SJSA1 (cell line): ENCODE results near the gene CCSER1. TPM values are rescaled to one million over a fixed set of nuclear protein-coding genes. Genes with fewer than 3 reads are reported as not detected.
"Not testable (repeated sequence)": the region's sequence is repeated elsewhere in the genome, so short reads cannot be mapped to it uniquely, and the experiment has no call there.

ENCODE experiments used
- DNase-seq, 2 experiments: peaks; one replicate each; pipeline ENCODE4 v3.0.0-alpha.2; 2015 to 2020; ENCODE audit warnings: low spot score in 2 of 2, low read depth in 1 of 2
- H3K27ac ChIP-seq: fragments of 250-450 bp; sonication (Bioruptor Pico); 2 replicates; pipeline ENCODE4 v1.5.1; 2020; ENCODE audit warnings: mild to moderate bottlenecking, moderate library complexity
- H3K27me3 ChIP-seq: fragments of 250-450 bp; sonication (Bioruptor Pico); replicated peaks from 2 replicates; pipeline ENCODE4 v1.5.1; 2020; ENCODE audit warnings: mild to moderate bottlenecking, moderate library complexity
- H3K36me3 ChIP-seq: fragments of 250-450 bp; sonication (Bioruptor Pico); 2 replicates; pipeline ENCODE4 v1.5.1; 2020; ENCODE audit warnings: mild to moderate bottlenecking
- H3K4me1 ChIP-seq: fragments of 250-450 bp; sonication (Bioruptor Pico); replicated peaks from 2 replicates; pipeline ENCODE4 v1.6.1; 2021; ENCODE audit warnings: mild to moderate bottlenecking
- H3K4me3 ChIP-seq: fragments of 250-450 bp; sonication (Bioruptor Pico); 2 replicates; pipeline ENCODE4 v1.5.1; 2020; ENCODE audit warnings: mild to moderate bottlenecking
- H3K9me3 ChIP-seq: fragments of 250-450 bp; sonication (Bioruptor Pico); replicated peaks from 2 replicates; pipeline ENCODE4 v1.5.1; 2020; ENCODE audit warnings: mild to moderate bottlenecking
- total RNA-seq: library from RNA; depleted of rRNA; stranded (reverse); fragments of >200 nt; shearing (Covaris generic); gene quantifications from 2 replicates; pipeline ENCODE4 v1.2.3, GENCODE V29; 2014

The CCSER1 gene
- total RNA-seq, 1 experiment from 2014 or later: not detected

- no peak overlapping the region for H3K27ac ChIP-seq
- no peaks in the 10 kb centered on the region for H3K36me3 ChIP-seq
- H3K4me3 ChIP-seq: no peak overlapping the region
- DNase-seq: no peak
- no peaks in the 10 kb centered on the region for H3K27me3 ChIP-seq
- H3K4me1 ChIP-seq: no peaks in the 10 kb centered on the region
- no peaks in the 10 kb centered on the region for H3K9me3 ChIP-seq
Measured at GRCh38 chr4:91288702-91289311, 1161.6 kb downstream of the CCSER1 start.

- H3K4me3 ChIP-seq: no peak overlapping the region
- no peaks in the 10 kb centered on the region for H3K36me3 ChIP-seq
- H3K27ac ChIP-seq: no peak overlapping the region
- no peaks in the 10 kb centered on the region for H3K27me3 ChIP-seq
- no peaks in the 10 kb centered on the region for H3K4me1 ChIP-seq
- DNase-seq: no peak
- H3K9me3 ChIP-seq: no peaks in the 10 kb centered on the region; the same call in 1 of the 2 replicates
Measured at GRCh38 chr4:91298156-91298700, 1171.0 kb downstream of the CCSER1 start.

GRCh38 chr4:91298824-91299223, 1171.6 kb downstream of the CCSER1 start:
- H3K27ac ChIP-seq: no peak overlapping the region
- H3K36me3 ChIP-seq: no peaks in the 10 kb centered on the region
- no peak overlapping the region for H3K4me3 ChIP-seq
- DNase-seq: no peak
- no peaks in the 10 kb centered on the region; the same call in 1 of the 2 replicates for H3K9me3 ChIP-seq
- H3K27me3 ChIP-seq: no peaks in the 10 kb centered on the region
- no peaks in the 10 kb centered on the region for H3K4me1 ChIP-seq

- H3K9me3 ChIP-seq: no peaks in the 10 kb centered on the region
- no peak overlapping the region for H3K27ac ChIP-seq
- H3K36me3 ChIP-seq: no peaks in the 10 kb centered on the region
- DNase-seq: no peak
- H3K27me3 ChIP-seq: no peaks in the 10 kb centered on the region
- no peaks in the 10 kb centered on the region for H3K4me1 ChIP-seq
- no peak overlapping the region for H3K4me3 ChIP-seq
Measured at GRCh38 chr4:91302120-91302519, 1174.9 kb downstream of the CCSER1 start.

- Histone ChIP-seq H3K27ac (no peak overlapping the region), H3K36me3 (no peaks in the 10 kb centered on the region), H3K4me3 (no peak overlapping the region), H3K4me1 (no peaks in the 10 kb centered on the region), H3K9me3 (no peaks in the 10 kb centered on the region), H3K27me3 (no peaks in the 10 kb centered on the region; the same call in 1 of the 2 replicates)
- no peak for DNase-seq
Measured at GRCh38 chr4:91304292-91304691, 1177.1 kb downstream of the CCSER1 start.

GRCh38 chr4:91317434-91317833, 1190.2 kb downstream of the CCSER1 start:
- no peaks in the 10 kb centered on the region for H3K4me1 ChIP-seq
- DNase-seq: no peak
- H3K27me3 ChIP-seq: no peaks in the 10 kb centered on the region
- H3K36me3 ChIP-seq: no peaks in the 10 kb centered on the region
- peaks cover 10% of the 10 kb centered on the region; the same call in 1 of the 2 replicates for H3K9me3 ChIP-seq
- H3K4me3 ChIP-seq: no peak overlapping the region
- no peak overlapping the region for H3K27ac ChIP-seq

GRCh38 chr4:91319556-91320268, 1192.5 kb downstream of the CCSER1 start:
- H3K4me1 ChIP-seq: no peaks in the 10 kb centered on the region
- H3K27me3 ChIP-seq: no peaks in the 10 kb centered on the region
- no peak overlapping the region for H3K27ac ChIP-seq
- no peak overlapping the region for H3K4me3 ChIP-seq
- no peak for DNase-seq
- 0 out of 2 replicates have a peak, but pooled peaks cover 7% of the 10 kb centered on the region for H3K9me3 ChIP-seq
- H3K36me3 ChIP-seq: no peaks in the 10 kb centered on the region

- no peaks in the 10 kb centered on the region for H3K27me3 ChIP-seq
Measured at GRCh38 chr4:91322961-91323360, 1195.8 kb downstream of the CCSER1 start.

GRCh38 chr4:91325495-91325894, 1198.3 kb downstream of the CCSER1 start:
- Histone ChIP-seq H3K4me1 (no peaks in the 10 kb centered on the region), H3K27ac (no peak overlapping the region), H3K36me3 (no peaks in the 10 kb centered on the region), H3K4me3 (no peak overlapping the region), H3K9me3 (no peaks in the 10 kb centered on the region), H3K27me3 (no peaks in the 10 kb centered on the region)
- no peak for DNase-seq

More at GRCh38 chr4:91322961-91323360, 1195.8 kb downstream of the CCSER1 start:
- no peaks in the 10 kb centered on the region for H3K4me1 ChIP-seq
- H3K27ac ChIP-seq: no peak overlapping the region
- DNase-seq: no peak
- 0 out of 2 replicates have a peak, but pooled peaks cover 5% of the 10 kb centered on the region for H3K9me3 ChIP-seq
- no peak overlapping the region for H3K4me3 ChIP-seq
- no peaks in the 10 kb centered on the region for H3K36me3 ChIP-seq

- H3K4me1 ChIP-seq, H3K27me3 ChIP-seq, H3K9me3 ChIP-seq, H3K4me3 ChIP-seq, H3K27ac ChIP-seq, DNase-seq, H3K36me3 ChIP-seq: not testable (repeated sequence)
Measured at GRCh38 chr4:91326167-91326566, 1199.0 kb downstream of the CCSER1 start.

GRCh38 chr4:91330555-91331137, 1203.5 kb downstream of the CCSER1 start:
- H3K4me1 ChIP-seq: no peaks in the 10 kb centered on the region
- H3K4me3 ChIP-seq: no peak overlapping the region
- no peaks in the 10 kb centered on the region for H3K27me3 ChIP-seq
- H3K9me3 ChIP-seq: 0 out of 2 replicates have a peak, but pooled peaks cover 4% of the 10 kb centered on the region
- H3K36me3 ChIP-seq: no peaks in the 10 kb centered on the region
- H3K27ac ChIP-seq: no peak overlapping the region
- DNase-seq: no peak

GRCh38 chr4:91340822-91341221, 1213.6 kb downstream of the CCSER1 start:
- H3K36me3 ChIP-seq: no peaks in the 10 kb centered on the region
- H3K9me3 ChIP-seq: 0 out of 2 replicates have a peak, but pooled peaks cover 2% of the 10 kb centered on the region
- H3K4me1 ChIP-seq: no peaks in the 10 kb centered on the region
- H3K4me3 ChIP-seq: no peak overlapping the region
- DNase-seq: no peak
- no peak overlapping the region for H3K27ac ChIP-seq
- H3K27me3 ChIP-seq: no peaks in the 10 kb centered on the region

- Histone ChIP-seq H3K4me1 (no peaks in the 10 kb centered on the region), H3K4me3 (no peak overlapping the region), H3K27ac (no peak overlapping the region), H3K27me3 (no peaks in the 10 kb centered on the region), H3K9me3 (0 out of 2 replicates have a peak, but pooled peaks cover 2% of the 10 kb centered on the region), H3K36me3 (no peaks in the 10 kb centered on the region)
- DNase-seq: no peak
Measured at GRCh38 chr4:91345632-91346031, 1218.4 kb downstream of the CCSER1 start.

GRCh38 chr4:91356496-91356895, 1229.3 kb downstream of the CCSER1 start:
- H3K4me1 ChIP-seq, H3K9me3 ChIP-seq, H3K27ac ChIP-seq, H3K36me3 ChIP-seq, H3K4me3 ChIP-seq, H3K27me3 ChIP-seq, DNase-seq: not testable (repeated sequence)
